Esophagus squamous epithelium (tissue), 5 donors: Measurements from ENCODE around the gene UBE2H. TPM values are rescaled to one million over a fixed set of nuclear protein-coding genes. Genes with fewer than 3 reads are reported as not detected.

Experiments used
- DNase-seq: peaks from one replicate; lab custom pipeline; 2025; lab: John Stamatoyannopoulos, UW
- H3K27ac ChIP-seq, 4 donors: fragments of 200-600 bp; sonication (generic); one replicate each; pipeline ENCODE4 v1.5.1; 2016 to 2019; ENCODE audit warnings: mild to moderate bottlenecking in 1 of 4
- H3K27me3 ChIP-seq, 4 donors: fragments of 200-600 bp; sonication (generic); 1 replicate in 3 of 4; 2 replicates in 1 of 4; pipeline versions ENCODE4 v1.5.1 to v1.6.0; 2017 to 2021; ENCODE audit warnings: antibody characterized with exemption in 1 of 4
- H3K36me3 ChIP-seq, 3 donors: fragments of 200-600 bp; sonication (generic); one replicate each; pipeline ENCODE4 v1.5.1; 2016 to 2019
- H3K4me1 ChIP-seq, 3 donors: fragments of 200-600 bp; sonication (generic); one replicate each; pipeline ENCODE4 v1.5.1; 2017 to 2019
- H3K4me3 ChIP-seq, 4 donors: fragments of 200-600 bp; sonication (generic); 1 replicate in 3 of 4; 2 replicates in 1 of 4; pipeline ENCODE4 v1.5.1; 2016 to 2019; ENCODE audit warnings: mild to moderate bottlenecking in 2 of 4, moderate library complexity in 1 of 4
- H3K9me3 ChIP-seq, 3 donors: fragments of 200-600 bp; sonication (generic); one replicate each; pipeline ENCODE4 v1.5.1; 2016 to 2019
- CTCF ChIP-seq, 6 experiments: fragments of 450-650 bp in 4 of 6; fragments of 200-600 bp in 2 of 6; sonication (generic) in 2 of 6; IDR thresholded peaks; one replicate each; pipeline ENCODE4 v1.5.1; 2016 to 2019; ENCODE audit warnings: antibody characterized with exemption in 6 of 6, mild to moderate bottlenecking in 4 of 6, moderate library complexity in 4 of 6
- POLR2A ChIP-seq, 4 donors: fragments of 450-650 bp; IDR thresholded peaks; one replicate each; pipeline ENCODE4 v1.6.1; 2017; ENCODE audit warnings: antibody characterized with exemption in 4 of 4, mild to moderate bottlenecking in 4 of 4, moderate library complexity in 3 of 4
- WGBS, 2 donors: methylation state at CpG; one replicate each; pipeline ENCODE4 v1.1.5; 2018; 5-methylcytosine and 5-hydroxymethylcytosine counted together
- intact Hi-C: fragments of 100-400 bp; cut with DNase I; formaldehyde crosslinking; loops from one replicate; pipeline ENCODE4 v1.15.0; 2022
- total RNA-seq, 4 donors: library from RNA; depleted of rRNA; stranded (reverse); fragments of >200 nt; gene quantifications; one replicate each; pipeline ENCODE4 v1.1.0, GENCODE V29; 2016
- donor health status: DM: yes; HTN: yes; CAD: no.

The UBE2H gene
- total RNA-seq, 4 donors from 2014 or later = 60.1 to 113 (median 88.7) TPM

GRCh38 chr7:129940329-129940728 is 12.4 kb downstream of the UBE2H start:
- H3K4me3 ChIP-seq = no peak overlapping the region
- H3K4me1 ChIP-seq = peaks cover 0 to 21% (median 0%) of the 10 kb centered on the region in 3 donors
- H3K36me3 ChIP-seq = peaks cover 0 to 45% (median 0%) of the 10 kb centered on the region in 3 donors
- no peaks in the 10 kb centered on the region for H3K9me3 ChIP-seq
- 87 to 100% methylated on average over 2 of the region's 2 CpGs for WGBS, 2 donors
- DNase-seq = no peak
- H3K27me3 ChIP-seq = no peaks in the 10 kb centered on the region
- no peak overlapping the region for H3K27ac ChIP-seq
- intact Hi-C loops = no loop called here
- TF ChIP-seq CTCF (IDR thresholded peaks at IDR 0.05) = no peak
- TF ChIP-seq POLR2A (IDR thresholded peaks at IDR 0.05) = no peak

GRCh38 chr7:129939881-129940280 is 12.9 kb downstream of the UBE2H start:
- Histone ChIP-seq H3K4me3 (no peak overlapping the region), H3K27ac (no peak overlapping the region), H3K27me3 (no peaks in the 10 kb centered on the region), H3K4me1 (peaks cover 0 to 21% (median 0%) of the 10 kb centered on the region in 3 donors), H3K9me3 (no peaks in the 10 kb centered on the region), H3K36me3 (peaks cover 0 to 49% (median 0%) of the 10 kb centered on the region in 3 donors)
- intact Hi-C loops = no loop called here
- DNase-seq = no peak
- no peak for TF ChIP-seq CTCF (IDR thresholded peaks at IDR 0.05)
- TF ChIP-seq POLR2A (IDR thresholded peaks at IDR 0.05) = no peak
- 92 to 94% methylated on average over 4 of the region's 4 CpGs for WGBS, 2 donors

GRCh38 chr7:129933627-129934026 is 19.1 kb downstream of the UBE2H start:
- WGBS, 2 donors = 72 to 77% methylated on average over 3 of the region's 3 CpGs
- Histone ChIP-seq H3K4me3 (no peak overlapping the region), H3K27me3 (no peaks in the 10 kb centered on the region), H3K27ac (no peak overlapping the region), H3K9me3 (no peaks in the 10 kb centered on the region), H3K4me1 (no peaks in the 10 kb centered on the region), H3K36me3 (peaks cover 0 to 60% (median 6%) of the 10 kb centered on the region in 3 donors)
- intact Hi-C loops = no loop called here
- DNase-seq = no peak
- TF ChIP-seq POLR2A (IDR thresholded peaks at IDR 0.05) (no peak), CTCF (IDR thresholded peaks at IDR 0.05) (no peak)

GRCh38 chr7:129926618-129927017 is 26.1 kb downstream of the UBE2H start:
- peaks cover 0 to 21% (median 8%) of the 10 kb centered on the region in 3 donors for H3K4me1 ChIP-seq
- no peak for TF ChIP-seq CTCF (IDR thresholded peaks at IDR 0.05)
- no peaks in the 10 kb centered on the region for H3K27me3 ChIP-seq
- no peak overlapping the region for H3K27ac ChIP-seq
- intact Hi-C loops = no loop called here
- no peaks in the 10 kb centered on the region for H3K9me3 ChIP-seq
- WGBS, 2 donors = 87 to 90% methylated on average over 3 of the region's 3 CpGs
- peaks cover 0 to 79% (median 0%) of the 10 kb centered on the region in 3 donors for H3K36me3 ChIP-seq
- H3K4me3 ChIP-seq = no peak overlapping the region
- no peak for DNase-seq

GRCh38 chr7:129925416-129926002 is 27.3 kb downstream of the UBE2H start:
- no peak for DNase-seq

More at GRCh38 chr7:129925416-129926002, 27.3 kb downstream of the UBE2H start:
- peaks cover 0 to 82% (median 0%) of the 10 kb centered on the region in 3 donors for H3K36me3 ChIP-seq
- H3K27ac ChIP-seq = no peak overlapping the region
- intact Hi-C loops = no loop called here
- H3K4me3 ChIP-seq = no peak overlapping the region
- peaks cover 0 to 25% (median 8%) of the 10 kb centered on the region in 3 donors for H3K4me1 ChIP-seq
- no peaks in the 10 kb centered on the region for H3K9me3 ChIP-seq
- H3K27me3 ChIP-seq = no peaks in the 10 kb centered on the region
- TF ChIP-seq CTCF (IDR thresholded peaks at IDR 0.05) (no peak), POLR2A (IDR thresholded peaks at IDR 0.05) (no peak)
- 68 to 76% methylated on average over 8 of the region's 8 CpGs for WGBS, 2 donors
